Endodermal cell (in vitro differentiated cells): Measurements from ENCODE around the gene ADCY10. TPM values are rescaled to one million over a fixed set of nuclear protein-coding genes. Genes with fewer than 3 reads are reported as not detected.

ENCODE experiments used
- DNase-seq: peaks from one replicate; pipeline ENCODE4 v3.0.0-alpha.2; 2017
- H3K27ac ChIP-seq: 2 replicates; pipeline ENCODE4 v1.5.1; 2013; ENCODE audit warnings: mild to moderate bottlenecking, low read depth, low read length, moderate library complexity
- H3K27me3 ChIP-seq: 2 replicates; pipeline ENCODE4 v1.6.1; 2013; ENCODE audit warnings: mild to moderate bottlenecking, low read length, moderate library complexity; ENCODE audit not compliant: insufficient read depth, control insufficient read depth, poor library complexity, severe bottlenecking
- H3K36me3 ChIP-seq: 2 replicates; pipeline ENCODE4 v1.7.0; 2013; ENCODE audit warnings: mild to moderate bottlenecking, low read length, moderate library complexity; ENCODE audit not compliant: control insufficient read depth, insufficient read depth
- H3K4me1 ChIP-seq: one replicate; pipeline ENCODE4 v1.7.0; 2013; ENCODE audit warnings: low read length; ENCODE audit not compliant: control insufficient read depth, insufficient read depth
- H3K4me3 ChIP-seq: 2 replicates; pipeline ENCODE4 v1.5.1; 2013; ENCODE audit warnings: mild to moderate bottlenecking, low read length, moderate library complexity
- H3K9ac ChIP-seq: 2 replicates; pipeline ENCODE4 v1.6.1; 2013; ENCODE audit warnings: mild to moderate bottlenecking, low read length, moderate library complexity; ENCODE audit not compliant: poor library complexity, severe bottlenecking; ENCODE audit errors: extremely low read depth
- H3K9me3 ChIP-seq: 2 replicates; pipeline ENCODE4 v1.6.1; 2013; ENCODE audit warnings: mild to moderate bottlenecking, low read length, moderate library complexity; ENCODE audit not compliant: control insufficient read depth
- H3K27ac Mint-ChIP-seq: 2 replicates; pipeline ENCODE4 v1.8.0; 2020; ENCODE audit warnings: mixed read lengths
- H3K27me3 Mint-ChIP-seq: 2 replicates; pipeline ENCODE4 v1.8.0; 2021; ENCODE audit warnings: mild to moderate bottlenecking, mixed read lengths; ENCODE audit not compliant: insufficient read depth
- H3K36me3 Mint-ChIP-seq: 2 replicates; pipeline ENCODE4 v1.8.0; 2020; ENCODE audit warnings: low read depth, mixed read lengths
- H3K4me1 Mint-ChIP-seq: 2 replicates; pipeline ENCODE4 v1.8.0; 2020; ENCODE audit warnings: mixed read lengths
- H3K4me3 Mint-ChIP-seq: 2 replicates; pipeline ENCODE4 v1.8.0; 2020; ENCODE audit warnings: mild to moderate bottlenecking, moderate library complexity, mixed read lengths
- H3K9me3 Mint-ChIP-seq: 2 replicates; pipeline ENCODE4 v1.8.0; 2020; ENCODE audit warnings: mild to moderate bottlenecking, mixed read lengths
- WGBS, 2 experiments: methylation state at CpG; one replicate each; pipeline versions ENCODE4 v1.1.5 to v1.1.7; 2013; ENCODE audit warnings: missing lambda C conversion rate in 2 of 2, mixed read lengths in 1 of 2; ENCODE audit not compliant: insufficient coverage in 1 of 2, insufficient read length in 1 of 2; 5-methylcytosine and 5-hydroxymethylcytosine counted together
- total RNA-seq, 2 donors: library from RNA; stranded (reverse); fragmentation: NEBNext Ultra II Directional in 1 of 2; extraction: Animal tissue kit (Norgen Biotek cat#: 25700) in 1 of 2; gene quantifications; 2 replicates in 1 of 2; 3 replicates in 1 of 2; pipeline ENCODE4 v1.2.1, GENCODE V29; 2021
- TF ChIP-seq, protein P1 (sequence below): fragments of 200-600 bp; sonication (generic); conservative IDR thresholded peaks from 2 replicates; pipeline ENCODE4 v1.5.0; 2021; ENCODE audit warnings: antibody characterized with exemption, mild to moderate bottlenecking

Gene ADCY10
- total RNA-seq, 2 donors from 2014 or later: 0.13 TPM; not detected in 1

DNA sequence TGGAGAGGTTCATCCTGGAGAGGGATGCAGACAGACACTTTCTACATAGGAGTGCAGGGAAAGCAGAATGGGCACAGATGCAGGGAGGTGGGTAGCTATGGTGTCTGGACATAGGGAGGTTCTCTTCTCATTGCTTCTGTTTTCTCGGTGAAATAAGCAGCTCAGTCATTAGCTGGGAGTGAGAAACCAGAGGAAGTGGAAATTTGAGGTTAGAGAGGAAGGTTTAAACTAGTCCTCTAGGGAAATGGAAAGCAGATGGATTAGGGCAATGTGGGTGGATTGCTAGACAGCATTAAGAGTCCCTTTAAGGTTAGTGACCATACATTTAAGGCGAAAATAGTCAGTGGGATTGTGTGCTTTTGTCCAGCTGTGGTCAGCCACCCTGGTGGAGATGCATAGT lies 152.5 kb downstream of the ADCY10 start:
- Histone ChIP-seq H3K36me3 (peaks cover 3% of the 10 kb centered on the region), H3K4me3 (no peak overlapping the region), H3K27ac (no peak overlapping the region), H3K9ac (no peak overlapping the region), H3K27me3 (no peaks in the 10 kb centered on the region), H3K4me1 (no peaks in the 10 kb centered on the region), H3K9me3 (no peaks in the 10 kb centered on the region)
- Mint-ChIP-seq H3K27ac (peak overlapping the region; percentile 31), H3K9me3 (no peaks in the 10 kb centered on the region), H3K27me3 (no peaks in the 10 kb centered on the region), H3K4me1 (peaks cover 37% of the 10 kb centered on the region), H3K36me3 (peaks cover 8% of the 10 kb centered on the region), H3K4me3 (no peak overlapping the region)
- no peak for DNase-seq
- 42 to 48% methylated on average over 2 of the region's 2 CpGs for WGBS, 2 experiments
- TF ChIP-seq, protein P1, sequence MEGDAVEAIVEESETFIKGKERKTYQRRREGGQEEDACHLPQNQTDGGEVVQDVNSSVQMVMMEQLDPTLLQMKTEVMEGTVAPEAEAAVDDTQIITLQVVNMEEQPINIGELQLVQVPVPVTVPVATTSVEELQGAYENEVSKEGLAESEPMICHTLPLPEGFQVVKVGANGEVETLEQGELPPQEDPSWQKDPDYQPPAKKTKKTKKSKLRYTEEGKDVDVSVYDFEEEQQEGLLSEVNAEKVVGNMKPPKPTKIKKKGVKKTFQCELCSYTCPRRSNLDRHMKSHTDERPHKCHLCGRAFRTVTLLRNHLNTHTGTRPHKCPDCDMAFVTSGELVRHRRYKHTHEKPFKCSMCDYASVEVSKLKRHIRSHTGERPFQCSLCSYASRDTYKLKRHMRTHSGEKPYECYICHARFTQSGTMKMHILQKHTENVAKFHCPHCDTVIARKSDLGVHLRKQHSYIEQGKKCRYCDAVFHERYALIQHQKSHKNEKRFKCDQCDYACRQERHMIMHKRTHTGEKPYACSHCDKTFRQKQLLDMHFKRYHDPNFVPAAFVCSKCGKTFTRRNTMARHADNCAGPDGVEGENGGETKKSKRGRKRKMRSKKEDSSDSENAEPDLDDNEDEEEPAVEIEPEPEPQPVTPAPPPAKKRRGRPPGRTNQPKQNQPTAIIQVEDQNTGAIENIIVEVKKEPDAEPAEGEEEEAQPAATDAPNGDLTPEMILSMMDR: no peak

Other genes starting within 250 kb of the ADCY10 start
- gene MPZL1, start 192.2 kb downstream of the ADCY10 start, total RNA-seq: 100 to 1,000 TPM; 111 to 114 TPM
- 10 to 100 TPM; 21.4 to 32.3 TPM for gene DCAF6, start 22.5 kb upstream of the ADCY10 start, total RNA-seq
- gene MPC2, start 22.9 kb upstream of the ADCY10 start, total RNA-seq: 10 to 100 TPM; 30.7 to 42.5 TPM
- 10 to 100 TPM; 24.0 to 26.6 TPM for gene GPR161, start 222.8 kb upstream of the ADCY10 start, total RNA-seq